ENCODE measurements around the gene VARS1.

Gene VARS1

GRCh38 chr6:31792090-31792374 lies 3.5 kb downstream of the VARS1 start:
- no peak for DNase-seq

GRCh38 chr6:31791324-31792089 lies 4.0 kb downstream of the VARS1 start:
- peak; percentile 50 to 62 for DNase-seq

- no peak for DNase-seq
Measured at GRCh38 chr6:31785475-31785874, 10.1 kb downstream of the VARS1 start.

GRCh38 chr6:31784098-31784925 lies 11.2 kb downstream of the VARS1 start:
- no peak for DNase-seq

- no peak for DNase-seq
Measured at GRCh38 chr6:31782126-31782855, 13.3 kb downstream of the VARS1 start.

- no peak for DNase-seq
Measured at GRCh38 chr6:31781244-31782125, 14.1 kb downstream of the VARS1 start.

- DNase-seq = no peak
Measured at GRCh38 chr6:31780507-31781243, 14.9 kb downstream of the VARS1 start.

GRCh38 chr6:31779908-31780307 lies 15.6 kb downstream of the VARS1 start:
- no peak for DNase-seq

GRCh38 chr6:31778999-31779885 lies 16.3 kb downstream of the VARS1 start:
- DNase-seq = no peak

GRCh38 chr6:31778193-31778592 lies 17.4 kb downstream of the VARS1 start:
- no peak for DNase-seq

GRCh38 chr6:31777667-31778050 lies 17.9 kb downstream of the VARS1 start:
- no peak for DNase-seq

GRCh38 chr6:31776989-31777666 lies 18.4 kb downstream of the VARS1 start, which contains the start of gene VWA7:
Gene VWA7, minus strand, starts transcription at chr6:31777328. Its CDS starts 549 bp downstream, at chr6:31776779.
- DNase-seq = peak; percentile 82 to 85

- peak in 1 of 2 experiments; percentile 22 for DNase-seq
Measured at GRCh38 chr6:31776485-31776988, 19.0 kb downstream of the VARS1 start.

GRCh38 chr6:31775633-31776484 lies 19.7 kb downstream of the VARS1 start:
- no peak for DNase-seq

- no peak for DNase-seq
Measured at GRCh38 chr6:31775184-31775583, 20.4 kb downstream of the VARS1 start.

- DNase-seq = peak in 1 of 2 experiments; percentile 24
Measured at GRCh38 chr6:31771992-31772358, 23.6 kb downstream of the VARS1 start.

- no peak for DNase-seq
Measured at GRCh38 chr6:31770860-31771259, 24.7 kb downstream of the VARS1 start.

- peak; percentile 88 to 92 for DNase-seq
Measured at GRCh38 chr6:31769684-31770371, 25.7 kb downstream of the VARS1 start.
